H1 (cell line): ENCODE measurements around the gene NAGLU. TPM values are rescaled to one million over a fixed set of nuclear protein-coding genes. Genes with fewer than 3 reads are reported as not detected.

Experiments
- CTCF ChIA-PET: fragments of 300-600 bp; sonication (Branson Sonifier 250); formaldehyde crosslinking; loops from one replicate; lab custom pipeline; 2021; ENCODE audit not compliant: partially characterized antibody; lab: Charles Lee
- POLR2A ChIA-PET: fragments of 300-600 bp; sonication (Branson Sonifier 250); formaldehyde crosslinking; loops from one replicate; lab custom pipeline; 2021; ENCODE audit warnings: inconsistent platforms; ENCODE audit not compliant: partially characterized antibody; lab: Charles Lee
- DNase-seq, 2 experiments: peaks; one replicate each; pipeline versions ENCODE4 v3.0.0 to v3.0.0-alpha.2; 2010 to 2022; ENCODE audit warnings: low spot score in 2 of 2, low read depth in 1 of 2, mixed read lengths in 1 of 2
- FAIRE-seq: peaks from 2 replicates; lab custom pipeline; 2011; peaks lifted over from hg19 to GRCh38; lab: Jason Lieb, UNC
- H2AFZ ChIP-seq: 2 replicates; pipeline ENCODE4 v1.8.1; 2012; ENCODE audit warnings: low read length, inconsistent platforms
- H2AK5ac ChIP-seq: 2 replicates; pipeline ENCODE4 v1.6.1; 2013; ENCODE audit warnings: low read depth, low read length
- H2BK120ac ChIP-seq: replicated peaks from 2 replicates; pipeline ENCODE3; 2013; ENCODE audit warnings: low read depth, low read length, inconsistent platforms
- H2BK12ac ChIP-seq: 2 replicates; pipeline ENCODE4 v1.6.1; 2013; ENCODE audit warnings: low read depth, low read length
- H2BK15ac ChIP-seq: 2 replicates; pipeline ENCODE4 v1.6.1; 2013; ENCODE audit warnings: low read length
- H2BK20ac ChIP-seq: 2 replicates; pipeline ENCODE4 v1.6.1; 2013; ENCODE audit warnings: low read length
- H2BK5ac ChIP-seq: 2 replicates; pipeline ENCODE4 v1.6.1; 2013; ENCODE audit warnings: low read depth, low read length
- H3K14ac ChIP-seq: 2 replicates; pipeline ENCODE4 v1.6.1; 2013; ENCODE audit warnings: inconsistent platforms; ENCODE audit not compliant: insufficient read length
- H3K18ac ChIP-seq: 2 replicates; pipeline ENCODE4 v1.6.1; 2013; ENCODE audit warnings: low read length; ENCODE audit errors: extremely low read depth
- H3K23ac ChIP-seq: 2 replicates; pipeline ENCODE4 v1.6.1; 2013; ENCODE audit warnings: inconsistent platforms; ENCODE audit not compliant: insufficient read length
- H3K23me2 ChIP-seq: 2 replicates; pipeline ENCODE4 v1.6.1; 2013; ENCODE audit warnings: low read depth, low read length
- H3K27ac ChIP-seq: 2 replicates; pipeline ENCODE4 v1.6.1; 2011; ENCODE audit warnings: low read depth, low read length, inconsistent platforms
- H3K27me3 ChIP-seq, 4 experiments: replicated peaks in 1 of 4; 1 replicate in 1 of 4; 2 replicates in 3 of 4; pipeline versions ENCODE4 v1.6.1 to v1.8.1; 2011 to 2013; ENCODE audit warnings: low read length in 3 of 4, mild to moderate bottlenecking in 3 of 4, inconsistent platforms in 2 of 4, mixed read lengths in 2 of 4, moderate library complexity in 1 of 4; ENCODE audit not compliant: control insufficient read depth in 3 of 4, insufficient read depth in 3 of 4; ENCODE audit errors: extremely low read depth in 1 of 4
- H3K36me3 ChIP-seq, 4 experiments: 2 replicates each; pipeline versions ENCODE4 v1.6.1 to v1.8.1; 2011 to 2013; ENCODE audit warnings: mild to moderate bottlenecking in 4 of 4, low read length in 3 of 4, moderate library complexity in 2 of 4, control low read depth in 1 of 4, inconsistent platforms in 1 of 4; ENCODE audit not compliant: insufficient read depth in 4 of 4, control insufficient read depth in 2 of 4
- H3K4ac ChIP-seq: replicated peaks from 2 replicates; pipeline ENCODE3; 2013; ENCODE audit warnings: low read length, low read depth, mixed read lengths, inconsistent platforms; ENCODE audit not compliant: insufficient read length
- H3K4me1 ChIP-seq, 4 experiments: replicated peaks in 1 of 4; 1 replicate in 1 of 4; 2 replicates in 3 of 4; pipeline versions ENCODE4 v1.6.1 to v1.8.1; 2011 to 2013; ENCODE audit warnings: low read length in 3 of 4, inconsistent platforms in 2 of 4, mixed read lengths in 1 of 4; ENCODE audit not compliant: insufficient read depth in 4 of 4, control insufficient read depth in 3 of 4
- H3K4me2 ChIP-seq, 2 experiments: 2 replicates each; pipeline versions ENCODE4 v1.6.1 to v1.8.1; 2011 to 2013; ENCODE audit warnings: low read depth in 2 of 2, low read length in 2 of 2, control low read depth in 1 of 2, inconsistent platforms in 1 of 2, mild to moderate bottlenecking in 1 of 2; ENCODE audit not compliant: insufficient read depth in 1 of 2
- H3K4me3 ChIP-seq, 4 experiments: fragments of 200-600, 300-600 bp in 1 of 4; sonication (generic), shearing (Covaris generic), sonication (Bioruptor Twin) in 1 of 4; 2 replicates each; pipeline versions ENCODE4 v1.5.1 to v1.8.1; 2011 to 2016; ENCODE audit warnings: low read length in 4 of 4, low read depth in 3 of 4, control low read depth in 2 of 4, inconsistent platforms in 2 of 4, mild to moderate bottlenecking in 2 of 4, mixed read lengths in 1 of 4, moderate library complexity in 1 of 4; ENCODE audit not compliant: insufficient read depth in 2 of 4; ENCODE audit errors: extremely low read depth in 1 of 4
- H3K56ac ChIP-seq: replicated peaks from 2 replicates; pipeline ENCODE3; 2013; ENCODE audit warnings: low read depth, mild to moderate bottlenecking, mixed read lengths, low read length, inconsistent platforms; ENCODE audit not compliant: insufficient read length
- H3K79me1 ChIP-seq: 2 replicates; pipeline ENCODE4 v1.6.1; 2013; ENCODE audit warnings: low read depth, low read length, control low read depth
- H3K79me2 ChIP-seq, 2 experiments: 2 replicates each; pipeline versions ENCODE4 v1.6.1 to v1.8.1; 2012 to 2013; ENCODE audit warnings: low read length in 2 of 2, mild to moderate bottlenecking in 2 of 2, inconsistent platforms in 1 of 2; ENCODE audit not compliant: insufficient read depth in 2 of 2, control insufficient read depth in 1 of 2
- H3K9ac ChIP-seq, 4 experiments: replicated peaks in 1 of 4; 1 replicate in 1 of 4; 2 replicates in 3 of 4; pipeline versions ENCODE4 v1.6.1 to v1.8.1; 2011 to 2013; ENCODE audit warnings: low read depth in 3 of 4, low read length in 3 of 4, control low read depth in 2 of 4, mild to moderate bottlenecking in 2 of 4, moderate library complexity in 2 of 4, inconsistent platforms in 1 of 4; ENCODE audit errors: extremely low read depth in 1 of 4
- H3K9me3 ChIP-seq, 2 experiments: 2 replicates each; pipeline versions ENCODE4 v1.6.1 to v1.8.1; 2012 to 2013; ENCODE audit warnings: mild to moderate bottlenecking in 2 of 2, moderate library complexity in 2 of 2, control low read depth in 1 of 2, inconsistent platforms in 1 of 2, low read depth in 1 of 2, low read length in 1 of 2, mixed read lengths in 1 of 2; ENCODE audit not compliant: insufficient read depth in 2 of 2
- H4K20me1 ChIP-seq, 2 experiments: replicated peaks in 1 of 2; 2 replicates each; pipeline versions ENCODE3 to v1.8.1; 2011 to 2013; ENCODE audit warnings: inconsistent platforms in 2 of 2, low read length in 2 of 2, mild to moderate bottlenecking in 1 of 2; ENCODE audit not compliant: insufficient read depth in 2 of 2, control insufficient read depth in 1 of 2
- H4K5ac ChIP-seq: 2 replicates; pipeline ENCODE4 v1.6.1; 2013; ENCODE audit warnings: low read length, low read depth, mixed read lengths, inconsistent platforms; ENCODE audit not compliant: insufficient read length
- H4K8ac ChIP-seq: 2 replicates; pipeline ENCODE4 v1.8.0; 2013; ENCODE audit warnings: mild to moderate bottlenecking, moderate library complexity, low read length, inconsistent platforms; ENCODE audit not compliant: insufficient read depth; ENCODE audit errors: extremely low read depth
- H4K91ac ChIP-seq: replicated peaks from 2 replicates; pipeline ENCODE3; 2013; ENCODE audit warnings: low read length, mixed read lengths, inconsistent platforms; ENCODE audit not compliant: insufficient read length
- ASH2L ChIP-seq: fragments of 200-600, 300-600 bp; sonication (generic); IDR thresholded peaks from one replicate; pipeline ENCODE4 v1.7.1; 2017; ENCODE audit warnings: low read length
- HDAC6 ChIP-seq: IDR thresholded peaks from one replicate; pipeline ENCODE4 v1.7.1; 2012; ENCODE audit warnings: low read depth, mild to moderate bottlenecking, inconsistent platforms, low read length, moderate library complexity
- WGBS, 2 experiments: shearing (Covaris generic) in 1 of 2; methylation state at CpG; one replicate each; pipeline versions ENCODE4 v1.1.6 to v1.1.7; 2013 to 2015; ENCODE audit warnings: low lambda C conversion rate in 2 of 2, mixed read lengths in 2 of 2, inconsistent platforms in 1 of 2, low coverage in 1 of 2, missing lambda C conversion rate in 1 of 2; ENCODE audit not compliant: insufficient replicate concordance in 2 of 2, insufficient coverage in 1 of 2, insufficient read length in 1 of 2; ENCODE audit errors: extremely low coverage in 1 of 2, missing lambda C conversion rate in 1 of 2; 5-methylcytosine and 5-hydroxymethylcytosine counted together
- polyA plus RNA-seq, 7 experiments: library from polyadenylated mRNA; depleted of rRNA in 3 of 7; stranded (reverse) in 5 of 7; unstranded in 2 of 7; fragments of >200 nt in 5 of 7; fragments of 200-250 nt in 2 of 7; gene quantifications; 1 replicate in 5 of 7; 2 replicates in 1 of 7; 4 replicates in 1 of 7; pipeline versions ENCODE4 v1.2.1 to v1.2.3, GENCODE V29; 2011 to 2013; ENCODE audit warnings: missing spikeins in 2 of 7, mixed read lengths in 2 of 7
- total RNA-seq: library from RNA; stranded (reverse); fragmentation: NEBNext Ultra II Directional; extraction: Animal tissue kit (Norgen Biotek cat#: 25700); gene quantifications from 2 replicates; pipeline ENCODE4 v1.2.1, GENCODE V29; 2021

NAGLU gene
- total and polyA plus RNA-seq, 2 of the 8 experiments (the other 6 are each of a cell fraction or from before 2014, with no cell fraction given), result 21.3 to 21.6 TPM

- Histone ChIP-seq H4K91ac (no peak overlapping the region), H3K23ac (no peak overlapping the region), H4K20me1 (peaks cover 0 to 1% of the 10 kb centered on the region in 2 experiments), H2BK20ac (no peak overlapping the region), H2BK15ac (no peak overlapping the region), H3K27ac (no peak overlapping the region), H2BK5ac (no peak overlapping the region), H3K4me1 (no peaks in the 10 kb centered on the region), H4K5ac (no peak overlapping the region), H3K18ac (no peak overlapping the region), H3K79me1 (no peaks in the 10 kb centered on the region), H3K4ac (no peak overlapping the region), H4K8ac (no peak overlapping the region), H3K9me3 (no peaks in the 10 kb centered on the region), H3K79me2 (peaks cover 0 to 19% of the 10 kb centered on the region in 2 experiments; a peak in 2 of 4 replicates), H3K14ac (no peak overlapping the region), H3K27me3 (no peaks in the 10 kb centered on the region), H3K4me2 (no peak overlapping the region), H2AFZ (no peak overlapping the region), H3K56ac (no peak overlapping the region), H3K23me2 (peaks cover 9% of the 10 kb centered on the region), H3K4me3 (no peak overlapping the region), H3K9ac (no peak overlapping the region), H2BK120ac (no peak overlapping the region), H2AK5ac (no peak overlapping the region), H3K36me3 (peaks cover 41 to 52% (median 47%) of the 10 kb centered on the region in 4 experiments), H2BK12ac (no peak overlapping the region)
- 86% methylated on average over 3 of the region's 3 CpGs; no CpG with 5 or more reads in 1 of the 2 experiments for WGBS, 2 experiments
- TF ChIP-seq HDAC6, result no peak
- TF ChIP-seq ASH2L, result no peak
- DNase-seq (no peak), FAIRE-seq (no peak)
- POLR2A ChIA-PET, result interaction anchor here (0.5 to 7.0 kb wide), 7 partner anchors 9 to 106 kb away, joined by 3 to 74 read pairs (median 3); partner anchors contain the start of genes COASY and MLX
- CTCF ChIA-PET, result interaction anchor here (0.6 kb wide), 1 partner anchor 130 kb away, joined by 4 read pairs; no protein-coding TSS in a partner anchor
Observed at GRCh38 chr17:42574463-42574862, 38.4 kb downstream of the NAGLU start.
